GM12864 (cell line): Measurements from ENCODE around the gene LARP4.
A peak's percentile ranks its signal among the peaks of the same experiment; 100 is the strongest.

ENCODE experiments used
- DNase-seq: peaks from one replicate; pipeline ENCODE4 v3.0.0-alpha.2; 2011; ENCODE audit warnings: low read depth
- H3K4me3 ChIP-seq: 2 replicates; pipeline ENCODE4 v1.5.1; 2011; ENCODE audit warnings: mild to moderate bottlenecking, low read depth, low read length, control low read depth
- CTCF ChIP-seq: IDR thresholded peaks from 2 replicates; pipeline ENCODE4 v1.5.1; 2011; ENCODE audit warnings: low read depth, mild to moderate bottlenecking, moderate library complexity, low read length, control low read depth, inconsistent platforms; ENCODE audit errors: missing control alignments

Gene LARP4

DNA sequence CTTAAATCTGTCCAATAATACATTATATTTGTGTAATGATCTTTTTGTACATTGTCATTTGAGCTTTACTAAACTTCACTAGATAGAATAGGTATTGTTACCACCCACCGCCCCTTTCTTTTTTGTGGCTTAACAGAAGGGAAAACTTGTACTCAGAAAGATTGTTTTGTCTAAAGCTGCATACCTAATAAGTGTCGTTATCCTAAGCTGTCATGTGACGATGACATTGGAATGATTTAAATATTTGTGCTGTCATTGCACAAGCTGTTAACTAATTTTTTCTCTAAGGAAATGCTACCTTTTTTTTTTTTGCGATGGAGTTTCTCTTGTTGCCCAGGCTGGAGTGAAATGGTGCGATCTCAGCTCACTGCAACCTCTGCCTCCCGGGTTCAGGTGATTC, 107.7 kb downstream of the LARP4 start:
- no peak for DNase-seq
- no peak for TF ChIP-seq CTCF
- no peak overlapping the region for H3K4me3 ChIP-seq

- H3K4me3 ChIP-seq: no peak overlapping the region
- no peak for DNase-seq
- no peak for TF ChIP-seq CTCF
Observed at GRCh38 chr12:50508970-50509663, 108.4 kb downstream of the LARP4 start.

DNA sequence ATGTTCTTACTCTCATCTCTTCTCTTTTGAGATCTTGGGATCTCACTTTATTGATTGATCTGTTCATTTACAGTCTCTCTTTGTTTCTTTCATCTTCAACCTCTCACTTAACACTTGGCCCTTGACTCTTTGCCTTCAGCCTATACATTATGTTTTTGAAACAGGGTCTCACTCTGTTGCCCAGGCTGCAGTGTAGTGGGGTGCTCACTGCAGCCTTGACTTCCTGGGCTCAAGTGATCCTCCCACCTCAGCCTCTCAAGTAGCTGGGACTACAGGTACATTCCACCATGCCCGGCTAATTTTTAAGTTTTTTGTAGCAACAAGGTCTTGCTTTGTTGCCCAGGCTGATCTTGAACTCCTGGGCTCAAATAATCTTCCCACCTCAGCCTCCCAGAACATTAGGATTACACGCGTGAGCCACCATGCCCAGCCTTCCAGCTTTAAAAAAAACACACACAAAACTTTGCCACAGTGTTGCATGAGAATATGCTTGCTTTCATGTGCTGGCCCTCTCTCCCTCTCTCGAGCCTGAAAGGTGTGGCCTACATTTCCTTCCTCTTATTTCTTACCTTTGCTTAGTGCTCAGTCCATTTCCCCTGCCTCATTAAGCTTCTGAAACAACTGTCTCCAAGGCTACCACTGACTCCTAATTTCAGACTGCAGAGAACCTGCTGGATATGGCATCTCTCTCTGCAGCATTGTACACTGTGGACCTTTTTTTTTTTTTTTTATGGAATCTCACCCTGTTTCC, 114.0 kb downstream of the LARP4 start:
- TF ChIP-seq CTCF: no peak
- DNase-seq: peak; percentile 55
- no peak overlapping the region for H3K4me3 ChIP-seq

GRCh38 chr12:50515587-50515986, 114.9 kb downstream of the LARP4 start:
- TF ChIP-seq CTCF: no peak
- H3K4me3 ChIP-seq: no peak overlapping the region
- DNase-seq: no peak

DNA sequence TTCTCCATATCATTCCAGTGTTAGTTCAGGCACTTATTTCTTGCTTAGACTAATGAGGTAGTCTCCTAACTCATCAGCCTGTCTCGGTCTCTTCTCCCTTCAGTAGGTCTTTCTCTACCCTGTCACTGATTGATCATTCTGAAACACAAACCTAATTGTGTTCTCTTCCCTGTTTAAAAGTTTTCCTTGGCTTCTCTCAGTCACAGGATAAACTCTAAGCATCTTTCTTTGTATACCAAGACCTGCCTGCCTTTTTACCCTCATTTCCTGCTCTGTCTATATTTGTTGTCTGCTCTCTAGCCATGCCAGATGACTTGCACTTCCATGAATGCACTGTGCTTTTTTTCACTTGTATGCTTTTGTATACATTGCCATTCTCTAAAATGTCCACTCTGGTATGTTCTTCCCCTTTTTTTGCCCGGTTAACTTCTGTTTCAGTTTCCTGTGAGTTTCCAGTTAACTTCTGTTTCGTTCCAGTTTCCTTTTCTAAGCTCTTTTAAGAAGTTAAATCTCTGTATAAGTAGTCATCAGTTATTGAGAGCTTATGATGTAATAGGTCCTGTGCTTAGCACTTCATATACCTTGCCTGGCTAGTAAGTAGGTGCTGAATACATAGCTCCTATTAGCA, 116.8 kb downstream of the LARP4 start:
- TF ChIP-seq CTCF: no peak
- H3K4me3 ChIP-seq: peak overlapping the region; percentile 16
- peak; percentile 74 for DNase-seq

DNA sequence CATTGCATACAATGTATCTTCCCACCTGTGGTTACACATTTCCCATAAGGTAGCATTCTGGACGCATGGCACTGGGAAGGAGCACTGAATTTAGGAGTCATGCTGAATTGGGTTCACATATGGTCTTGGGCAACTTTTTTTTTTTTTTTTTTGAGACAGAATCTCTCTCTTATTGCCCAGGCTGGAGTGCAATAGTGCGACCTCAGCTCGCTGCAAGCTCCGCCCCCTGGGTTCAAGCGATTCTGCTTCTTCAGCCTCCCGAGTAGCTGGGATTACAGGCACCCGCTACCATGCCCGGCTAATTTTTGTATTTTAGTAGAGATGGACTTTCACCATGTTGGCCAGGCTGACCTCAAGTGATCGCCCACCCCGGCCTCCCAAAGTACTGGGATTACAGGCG, 117.4 kb downstream of the LARP4 start:
- DNase-seq: no peak
- no peak for TF ChIP-seq CTCF
- H3K4me3 ChIP-seq: no peak overlapping the region
